MM.1S (cell line): Measurements from ENCODE around the gene NUP62.

Experiments
- CTCF ChIP-seq: fragments of 300-600 bp; sonication (generic); IDR thresholded peaks from 2 replicates; pipeline ENCODE4 v1.5.1; 2016; ENCODE audit warnings: antibody characterized with exemption, low read length, mixed read lengths
- EZH2 ChIP-seq: fragments of 300-600 bp; sonication (generic); optimal IDR thresholded peaks from 2 replicates; pipeline ENCODE3; 2017; ENCODE audit warnings: low read depth, mild to moderate bottlenecking, antibody characterized with exemption, low read length, mixed read lengths
- EZH2phosphoT487 ChIP-seq: fragments of 300-600 bp; sonication (generic); IDR thresholded peaks from 2 replicates; pipeline ENCODE4 v1.6.1; 2018; ENCODE audit warnings: antibody characterized with exemption, low read length

GRCh38 chr19:49978324-49978723, 49.0 kb upstream of the NUP62 start:
- TF ChIP-seq CTCF (no peak), EZH2phosphoT487 (no peak), EZH2 (no peak)
